Bronchus fibroblast of lung (primary cell): ENCODE measurements around the gene HLA-DPB1. TPM values are rescaled to one million over a fixed set of nuclear protein-coding genes. Genes with fewer than 3 reads are reported as not detected.

Source experiments
- total RNA-seq: library from RNA; depleted of rRNA; stranded (reverse); fragments of >200 nt; gene quantifications from 2 replicates; pipeline ENCODE4 v1.2.3, GENCODE V29; 2015

HLA-DPB1 gene
- total RNA-seq = 4.0 TPM in 1 of 2 replicates, not detected in the other

GRCh38 chr6:33075568-33076405, at the start of gene HLA-DPB1:
HLA-DPB1 (plus strand) TSS chr6:33075990; CDS start chr6:33076042, 52 bp downstream.

GRCh38 chr6:33073431-33073871, 2.3 kb upstream of the HLA-DPB1 start, which contains the start of gene HLA-DPA1:
HLA-DPA1 (minus strand) TSS chr6:33073649.

Other genes with a start within 250 kb of the HLA-DPB1 start
- 5.4 and 7.2 TPM in 2 replicates for gene TAP2, start 237.3 kb upstream of the HLA-DPB1 start, total RNA-seq
- 24.9 and 26.2 TPM in 2 replicates for gene PSMB8, start 231.9 kb upstream of the HLA-DPB1 start, total RNA-seq
- 16.8 and 19.0 TPM in 2 replicates for gene TAP1, start 222.3 kb upstream of the HLA-DPB1 start, total RNA-seq
- 4.2 and 4.9 TPM in 2 replicates for gene PSMB9, start 221.8 kb upstream of the HLA-DPB1 start, total RNA-seq
- not detected in 2 replicates for gene HLA-DMB, start 135.0 kb upstream of the HLA-DPB1 start, total RNA-seq
- gene HLA-DMA, start 122.9 kb upstream of the HLA-DPB1 start, total RNA-seq = 2.7 and 3.4 TPM in 2 replicates
- 85.8 and 87.9 TPM in 2 replicates for gene BRD2, start 107.4 kb upstream of the HLA-DPB1 start, total RNA-seq
- not detected in 2 replicates for gene HLA-DOA, start 66.4 kb upstream of the HLA-DPB1 start, total RNA-seq
- 0.50 TPM in 1 of 2 replicates, not detected in the other for gene HLA-DPA1, start 2.3 kb upstream of the HLA-DPB1 start, total RNA-seq
- gene COL11A2, start 116.5 kb downstream of the HLA-DPB1 start, total RNA-seq = 0.15 and 1.2 TPM in 2 replicates
- 22.2 and 23.2 TPM in 2 replicates for gene RXRB, start 124.7 kb downstream of the HLA-DPB1 start, total RNA-seq
- gene SLC39A7, start 124.9 kb downstream of the HLA-DPB1 start, total RNA-seq = 126 and 133 TPM in 2 replicates
- 10.7 and 11.1 TPM in 2 replicates for gene HSD17B8, start 128.7 kb downstream of the HLA-DPB1 start, total RNA-seq
- gene RING1, start 132.5 kb downstream of the HLA-DPB1 start, total RNA-seq = 12.9 and 13.2 TPM in 2 replicates
- gene VPS52, start 195.9 kb downstream of the HLA-DPB1 start, total RNA-seq = 29.3 and 29.9 TPM in 2 replicates
- gene RPS18, start 196.1 kb downstream of the HLA-DPB1 start, total RNA-seq = 4,367 and 4,951 TPM in 2 replicates
- 4.4 and 4.9 TPM in 2 replicates for gene B3GALT4, start 201.1 kb downstream of the HLA-DPB1 start, total RNA-seq
- gene WDR46, start 213.2 kb downstream of the HLA-DPB1 start, total RNA-seq = 74.8 and 75.7 TPM in 2 replicates
- 87.8 and 95.1 TPM in 2 replicates for gene PFDN6, start 213.6 kb downstream of the HLA-DPB1 start, total RNA-seq
- 25.7 and 26.8 TPM in 2 replicates for gene RGL2, start 223.0 kb downstream of the HLA-DPB1 start, total RNA-seq
- 61.8 and 65.1 TPM in 2 replicates for gene TAPBP, start 238.1 kb downstream of the HLA-DPB1 start, total RNA-seq
- gene ZBTB22, start 241.8 kb downstream of the HLA-DPB1 start, total RNA-seq = 14.4 and 15.6 TPM in 2 replicates
- gene DAXX, start 247.0 kb downstream of the HLA-DPB1 start, total RNA-seq = 47.9 and 56.7 TPM in 2 replicates